ENCODE results near the gene DCP1B. TPM values are rescaled to one million over a fixed set of nuclear protein-coding genes. Genes with fewer than 3 reads are reported as not detected.

DCP1B gene
- total and polyA plus RNA-seq, 2 donors (not counting 1 experiment from before 2014, with no cell fraction given): 12.3 to 18.0 TPM

DNA sequence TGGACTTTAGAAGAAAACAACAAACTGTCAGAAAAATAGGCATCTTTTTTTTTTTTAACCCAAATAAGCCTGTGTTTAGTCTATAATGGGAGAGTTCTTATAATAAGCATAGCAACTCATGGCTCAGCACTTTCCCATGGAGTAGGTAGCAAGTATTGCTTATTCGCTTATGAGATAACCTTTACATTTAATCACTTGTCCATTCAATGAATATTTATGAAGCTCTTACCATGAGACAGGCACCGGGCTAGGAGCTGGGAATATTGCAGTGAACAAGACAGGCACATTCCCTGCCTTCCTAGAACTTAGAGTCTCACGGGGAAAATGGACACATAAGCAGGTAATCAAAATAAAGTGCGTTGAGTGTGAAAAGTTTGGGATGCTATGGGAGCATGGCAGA, 10.0 kb upstream of the DCP1B start:
- H3K79me2 ChIP-seq (ENCODE audit: control insufficient read depth, insufficient read depth, low read length): no peaks in the 10 kb centered on the region
- Mint-ChIP-seq H3K4me1 (no peaks in the 10 kb centered on the region), H3K27ac (no peak overlapping the region), H3K4me3 (no peak overlapping the region), H3K9me3 (ENCODE audit: insufficient read depth) (no peaks in the 10 kb centered on the region), H3K27me3 (peaks cover 14% of the 10 kb centered on the region)
- no peak overlapping the region for H3K4me2 ChIP-seq (replicated peaks; ENCODE audit: low read depth, low read length, poor library complexity, severe bottlenecking)
- no peak overlapping the region for H3K4me3 ChIP-seq (ENCODE audit: control extremely low read depth in 1 of 5, extremely low read depth in 1 of 5, insufficient read depth in 1 of 5, low read depth in 2 of 5, low read length in 4 of 5)
- ChIA-PET CTCF (interaction anchor here (1.7 kb wide), 1 partner anchor 13 kb away, joined by 4 read pairs; no protein-coding TSS in a partner anchor), POLR2A (no interaction called here)
- no peaks in the 10 kb centered on the region for H4K20me1 ChIP-seq (ENCODE audit: control insufficient read depth, insufficient read depth, low read length, poor library complexity, severe bottlenecking)
- H3K27me3 ChIP-seq (replicated peaks in 1 of 4; ENCODE audit: control extremely low read depth in 1 of 4, control insufficient read depth in 3 of 4, insufficient read depth in 4 of 4, low read length in 3 of 4): no peaks in the 10 kb centered on the region
- WGBS (ENCODE audit: insufficient coverage): 94% methylated on average over 3 of the region's 4 CpGs
- ATAC-seq (ENCODE audit: low read depth): no peak
- intact Hi-C loops (cut with micrococcal nuclease): no loop called here
- no peaks in the 10 kb centered on the region for H3K9me3 ChIP-seq (ENCODE audit: control extremely low read depth in 1 of 3, control insufficient read depth in 2 of 3, insufficient read depth in 1 of 3, low read length in 2 of 3)
- H3K36me3 ChIP-seq (replicated peaks in 1 of 2; ENCODE audit: control extremely low read depth in 1 of 2, control insufficient read depth in 1 of 2, extremely low read depth in 1 of 2, insufficient read depth in 2 of 2, low read length in 1 of 2): no peaks in the 10 kb centered on the region
- TF ChIP-seq EZH2 (IDR thresholded peaks at IDR 0.05; ENCODE audit: borderline replicate concordance, insufficient read depth, low read depth, low read length, poor library complexity, severe bottlenecking): no peak
- TF ChIP-seq, protein P1, sequence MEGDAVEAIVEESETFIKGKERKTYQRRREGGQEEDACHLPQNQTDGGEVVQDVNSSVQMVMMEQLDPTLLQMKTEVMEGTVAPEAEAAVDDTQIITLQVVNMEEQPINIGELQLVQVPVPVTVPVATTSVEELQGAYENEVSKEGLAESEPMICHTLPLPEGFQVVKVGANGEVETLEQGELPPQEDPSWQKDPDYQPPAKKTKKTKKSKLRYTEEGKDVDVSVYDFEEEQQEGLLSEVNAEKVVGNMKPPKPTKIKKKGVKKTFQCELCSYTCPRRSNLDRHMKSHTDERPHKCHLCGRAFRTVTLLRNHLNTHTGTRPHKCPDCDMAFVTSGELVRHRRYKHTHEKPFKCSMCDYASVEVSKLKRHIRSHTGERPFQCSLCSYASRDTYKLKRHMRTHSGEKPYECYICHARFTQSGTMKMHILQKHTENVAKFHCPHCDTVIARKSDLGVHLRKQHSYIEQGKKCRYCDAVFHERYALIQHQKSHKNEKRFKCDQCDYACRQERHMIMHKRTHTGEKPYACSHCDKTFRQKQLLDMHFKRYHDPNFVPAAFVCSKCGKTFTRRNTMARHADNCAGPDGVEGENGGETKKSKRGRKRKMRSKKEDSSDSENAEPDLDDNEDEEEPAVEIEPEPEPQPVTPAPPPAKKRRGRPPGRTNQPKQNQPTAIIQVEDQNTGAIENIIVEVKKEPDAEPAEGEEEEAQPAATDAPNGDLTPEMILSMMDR (IDR thresholded peaks at IDR 0.05): no peak
- no peak overlapping the region for H2AFZ ChIP-seq (ENCODE audit: insufficient read depth, low read depth, low read length, poor library complexity, severe bottlenecking)
- H3K9ac ChIP-seq (ENCODE audit: low read length): no peak overlapping the region
- no peaks in the 10 kb centered on the region for H3K4me1 ChIP-seq (ENCODE audit: control insufficient read depth in 2 of 2, insufficient read depth in 2 of 2, low read length in 2 of 2)
- DNase-seq: no peak
- no peak overlapping the region for H3K27ac ChIP-seq (ENCODE audit: low read length in 2 of 2)

DNA sequence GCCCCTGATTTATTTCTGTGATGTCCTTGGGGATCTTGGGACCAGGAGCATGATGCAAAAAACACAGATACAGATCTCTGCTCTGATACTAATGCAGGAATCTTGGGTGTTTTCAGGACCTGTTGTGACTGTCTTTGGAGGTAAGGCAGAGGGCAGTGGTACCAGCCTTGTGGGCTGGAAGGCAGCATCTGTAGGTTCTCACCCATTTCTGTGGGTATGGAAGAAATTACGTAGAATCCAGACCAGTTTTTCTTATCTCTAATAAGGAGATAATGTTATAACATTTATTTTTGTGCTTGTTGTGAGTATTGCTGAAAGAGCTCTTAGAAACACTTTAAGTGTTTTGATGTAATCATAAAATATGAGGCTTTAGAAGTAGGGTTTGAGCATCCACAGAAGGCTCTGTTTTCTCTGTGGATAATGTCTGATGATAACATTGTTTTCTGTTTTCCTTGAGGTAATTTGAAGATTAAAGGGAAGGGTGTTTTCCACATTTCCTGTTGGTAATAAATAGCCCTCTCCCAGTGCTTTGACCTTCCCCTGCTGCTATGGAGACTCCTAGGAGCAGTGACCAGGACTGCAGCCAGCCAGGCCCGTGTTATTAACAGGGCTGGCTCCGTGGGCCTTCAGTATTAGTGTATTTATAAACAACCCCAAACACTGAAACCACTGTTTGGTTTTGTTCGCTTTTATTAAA, 9.4 kb upstream of the DCP1B start:
- no peak overlapping the region for H3K9ac ChIP-seq (ENCODE audit: low read length)

More for the DNA sequence above, 9.4 kb upstream of the DCP1B start:
- Histone ChIP-seq H3K4me2 (replicated peaks; ENCODE audit: low read depth, low read length, poor library complexity, severe bottlenecking) (no peak overlapping the region), H3K79me2 (ENCODE audit: control insufficient read depth, insufficient read depth, low read length) (no peaks in the 10 kb centered on the region), H3K4me3 (ENCODE audit: control extremely low read depth in 1 of 5, extremely low read depth in 1 of 5, insufficient read depth in 1 of 5, low read depth in 2 of 5, low read length in 4 of 5) (no peak overlapping the region), H4K20me1 (ENCODE audit: control insufficient read depth, insufficient read depth, low read length, poor library complexity, severe bottlenecking) (no peaks in the 10 kb centered on the region), H3K27me3 (replicated peaks in 1 of 4; ENCODE audit: control extremely low read depth in 1 of 4, control insufficient read depth in 3 of 4, insufficient read depth in 4 of 4, low read length in 3 of 4) (no peaks in the 10 kb centered on the region), H3K4me1 (ENCODE audit: control insufficient read depth in 2 of 2, insufficient read depth in 2 of 2, low read length in 2 of 2) (no peaks in the 10 kb centered on the region), H3K9me3 (ENCODE audit: control extremely low read depth in 1 of 3, control insufficient read depth in 2 of 3, insufficient read depth in 1 of 3, low read length in 2 of 3) (no peaks in the 10 kb centered on the region), H2AFZ (ENCODE audit: insufficient read depth, low read depth, low read length, poor library complexity, severe bottlenecking) (no peak overlapping the region), H3K27ac (ENCODE audit: low read length in 2 of 2) (no peak overlapping the region), H3K36me3 (replicated peaks in 1 of 2; ENCODE audit: control extremely low read depth in 1 of 2, control insufficient read depth in 1 of 2, extremely low read depth in 1 of 2, insufficient read depth in 2 of 2, low read length in 1 of 2) (no peaks in the 10 kb centered on the region)
- intact Hi-C loops (cut with micrococcal nuclease): no loop called here
- no CpG with 5 or more reads among the region's 4 CpGs for WGBS (ENCODE audit: insufficient coverage)
- ChIA-PET POLR2A (no interaction called here), CTCF (interaction anchor here (1.7 kb wide), 1 partner anchor 13 kb away, joined by 4 read pairs; no protein-coding TSS in a partner anchor)
- Mint-ChIP-seq H3K27me3 (peaks cover 9% of the 10 kb centered on the region), H3K4me3 (no peak overlapping the region), H3K9me3 (ENCODE audit: insufficient read depth) (no peaks in the 10 kb centered on the region), H3K27ac (no peak overlapping the region), H3K4me1 (no peaks in the 10 kb centered on the region)
- TF ChIP-seq, protein P1 (IDR thresholded peaks at IDR 0.05): no peak
- no peak for TF ChIP-seq EZH2 (IDR thresholded peaks at IDR 0.05; ENCODE audit: borderline replicate concordance, insufficient read depth, low read depth, low read length, poor library complexity, severe bottlenecking)
- ATAC-seq (ENCODE audit: low read depth): no peak
- DNase-seq: no peak
